Inflammatory macrophage treated with lipopolysaccharide for 4 hours (primary cell): Measurements from ENCODE around the gene SUDS3.

Experiments
- DNase-seq: peaks from one replicate; pipeline ENCODE4 v3.0.0-alpha.2; 2020

Gene SUDS3

DNA sequence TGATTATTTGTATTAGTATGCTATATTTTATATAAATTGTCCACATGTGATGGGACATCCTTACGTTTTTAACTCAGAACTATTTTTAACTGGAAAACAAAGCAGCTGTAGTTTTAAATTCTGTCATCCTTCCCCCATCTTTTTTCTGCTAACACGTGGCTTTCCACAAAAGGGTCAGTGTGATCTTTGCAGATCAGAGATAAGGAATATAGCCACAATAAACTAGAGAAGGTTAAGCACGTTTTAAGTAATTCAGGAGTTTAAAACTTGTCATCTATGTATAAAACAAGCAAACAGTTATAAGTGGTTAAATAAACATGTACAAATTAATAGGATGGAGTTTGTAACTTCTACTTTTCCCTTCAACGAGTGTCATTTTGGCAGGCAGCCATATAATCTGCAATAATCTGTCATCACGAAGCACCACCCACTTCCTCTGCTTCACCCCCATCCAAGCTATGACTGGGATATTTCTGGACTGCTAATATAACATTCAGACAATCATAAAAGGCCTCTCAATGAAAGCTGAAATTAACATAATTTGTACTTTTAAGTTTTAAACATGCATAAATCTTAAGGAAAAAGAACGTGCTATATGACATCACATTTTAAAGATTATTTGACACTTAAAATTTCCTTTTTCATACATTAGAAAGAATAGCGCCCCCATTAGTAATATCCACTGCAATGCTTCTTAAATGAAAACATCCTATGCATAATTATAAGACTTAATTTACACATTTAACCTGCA is 18.9 kb upstream of the SUDS3 start:
- peak; percentile 93 for DNase-seq

DNA sequence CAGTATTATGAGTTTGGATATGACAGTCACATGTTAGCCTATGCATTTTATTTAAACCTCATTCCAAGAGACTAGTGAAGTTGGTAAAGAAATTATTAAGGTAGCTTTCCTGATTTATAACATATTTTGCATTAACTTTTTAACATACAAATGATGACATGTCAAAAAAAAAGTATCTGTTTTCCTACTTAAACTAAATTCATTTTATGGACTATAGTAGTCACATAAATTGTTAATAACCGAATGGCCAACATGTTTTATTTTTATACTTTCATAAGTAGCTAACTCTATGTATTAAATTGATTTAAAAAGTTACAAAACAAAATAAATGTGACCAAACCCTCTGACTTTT is 18.4 kb upstream of the SUDS3 start:
- DNase-seq, result no peak

DNA sequence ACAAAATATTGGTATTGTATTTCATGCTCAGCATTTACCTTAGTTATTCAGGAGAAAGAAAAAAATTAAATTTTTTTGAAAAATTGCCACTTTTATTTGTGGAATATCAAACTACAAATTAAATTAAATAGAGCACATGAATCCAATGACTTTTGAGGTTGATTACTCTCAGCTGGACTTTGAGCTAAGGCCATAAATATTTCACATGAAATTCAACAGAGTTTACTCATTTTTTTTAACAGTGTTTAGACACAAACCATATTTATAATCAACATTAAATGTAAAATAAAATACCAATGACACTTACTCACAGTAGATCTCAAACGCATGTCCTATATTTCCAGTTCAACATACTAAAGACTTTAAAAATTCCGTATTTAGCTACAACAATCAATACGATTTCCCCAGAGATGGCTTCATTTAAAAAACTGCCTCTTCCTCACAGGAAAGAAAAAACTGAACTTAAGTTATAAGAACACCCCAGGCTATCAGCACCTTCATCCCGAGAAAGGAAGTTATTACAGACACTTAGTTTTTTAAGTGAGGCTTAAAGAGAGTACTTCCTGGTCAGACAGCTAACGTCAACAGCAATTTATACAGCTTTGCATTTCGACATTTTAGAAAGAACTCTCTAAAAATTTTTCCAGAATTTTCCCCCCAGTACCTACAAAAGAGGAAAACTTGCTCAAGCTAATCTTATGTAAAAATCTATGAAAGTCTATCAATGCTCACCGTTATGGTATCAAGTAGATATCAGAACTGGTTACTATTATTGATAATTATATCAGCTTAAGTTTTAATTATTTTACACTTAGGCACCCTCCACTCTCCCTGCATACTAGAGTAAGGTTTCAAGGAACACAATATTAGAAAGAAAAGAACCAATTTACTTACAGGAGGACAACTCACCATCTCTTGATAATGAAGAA is 17.5 kb upstream of the SUDS3 start:
- DNase-seq, result peak; percentile 86

DNA sequence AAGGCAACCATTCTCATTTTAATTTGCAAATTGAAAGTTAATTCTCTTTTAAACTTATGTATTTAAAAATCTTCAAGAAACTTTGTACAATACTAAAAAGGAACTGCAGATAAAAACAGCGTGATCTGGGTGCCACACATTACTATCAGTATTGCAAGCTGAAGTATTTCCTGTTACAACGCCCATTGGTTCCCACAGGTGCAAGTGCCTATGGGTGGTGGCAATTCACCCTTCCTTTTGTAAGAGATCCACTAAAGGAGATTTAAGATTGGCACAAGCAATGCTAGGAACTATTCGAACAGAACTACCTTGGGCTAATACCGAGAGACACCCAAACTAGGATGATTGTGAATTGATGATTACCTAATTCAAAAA is 16.8 kb upstream of the SUDS3 start:
- peak; percentile 54 for DNase-seq

DNA sequence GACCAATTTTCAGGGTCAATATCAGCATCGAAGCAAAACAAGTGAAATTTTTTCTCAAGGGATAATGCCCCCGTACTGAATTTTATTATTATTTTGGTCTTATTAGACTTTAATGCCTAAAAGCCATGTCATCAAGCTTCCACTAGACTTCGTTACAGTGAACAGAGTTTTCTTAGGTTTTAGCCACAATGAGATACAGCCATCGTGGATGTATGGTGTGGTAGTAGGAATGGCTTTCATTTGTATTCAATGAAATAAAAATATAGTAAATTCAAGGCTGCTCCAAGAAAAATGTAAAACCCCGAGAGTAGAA is 15.3 kb upstream of the SUDS3 start:
- DNase-seq, result no peak

DNA sequence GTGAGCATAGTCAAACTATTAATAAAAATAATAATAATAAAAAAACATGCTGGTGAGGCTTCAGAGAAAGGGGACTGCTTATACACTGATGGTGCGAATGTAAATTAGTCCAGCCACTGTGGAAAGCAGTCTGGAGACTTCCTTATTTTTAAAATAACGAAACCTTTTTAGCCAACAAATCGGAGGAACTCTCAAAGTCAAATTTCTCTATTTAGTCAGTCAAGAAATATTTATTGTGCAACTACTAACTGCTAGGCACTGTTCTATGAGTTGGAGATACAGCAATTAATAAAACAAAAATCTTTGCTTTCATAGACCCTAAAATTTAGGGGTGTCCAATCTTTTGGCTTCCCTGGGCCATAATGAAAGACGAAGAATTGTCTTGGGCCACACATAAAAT is 14.5 kb upstream of the SUDS3 start:
- peak; percentile 90 for DNase-seq

DNA sequence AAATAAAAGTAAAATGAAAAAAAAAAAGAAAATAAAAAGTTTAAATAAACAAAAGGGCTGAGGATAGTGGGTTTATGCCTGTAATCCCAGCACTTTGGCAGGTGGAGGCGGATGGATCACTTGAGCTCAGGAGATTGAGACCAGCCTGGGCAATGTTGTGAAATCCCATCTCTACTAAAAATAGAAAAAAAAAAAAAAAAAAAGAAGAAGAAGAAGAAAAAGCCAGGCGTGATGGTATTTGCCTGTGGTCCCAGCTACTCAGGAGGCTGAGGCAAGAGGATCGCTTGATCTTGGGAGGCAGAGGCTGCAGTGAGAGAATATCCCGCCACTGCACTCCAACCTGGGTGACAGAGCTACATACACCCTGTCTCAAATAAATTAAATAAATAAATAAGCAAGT is 7.5 kb upstream of the SUDS3 start:
- peak; percentile 37 for DNase-seq

DNA sequence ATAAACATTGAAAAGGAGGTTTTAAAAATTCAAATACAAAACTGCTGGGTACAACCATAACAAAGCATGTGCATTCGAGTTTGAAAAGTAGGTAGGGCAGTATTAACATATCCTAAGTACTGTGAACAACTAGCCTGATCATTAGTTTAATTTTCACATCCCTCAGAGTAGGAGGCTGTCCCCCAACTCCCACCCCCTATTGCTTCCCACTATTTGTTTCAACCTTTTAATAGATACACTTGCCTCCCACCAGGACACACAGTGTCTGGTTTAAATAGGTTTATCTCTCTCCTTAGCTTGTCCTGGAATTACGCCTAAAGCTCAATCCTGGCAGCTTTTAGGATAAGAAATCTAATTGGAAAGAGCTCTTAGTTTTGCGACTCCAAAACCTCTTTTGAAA is 5.8 kb upstream of the SUDS3 start:
- DNase-seq, result no peak

DNA sequence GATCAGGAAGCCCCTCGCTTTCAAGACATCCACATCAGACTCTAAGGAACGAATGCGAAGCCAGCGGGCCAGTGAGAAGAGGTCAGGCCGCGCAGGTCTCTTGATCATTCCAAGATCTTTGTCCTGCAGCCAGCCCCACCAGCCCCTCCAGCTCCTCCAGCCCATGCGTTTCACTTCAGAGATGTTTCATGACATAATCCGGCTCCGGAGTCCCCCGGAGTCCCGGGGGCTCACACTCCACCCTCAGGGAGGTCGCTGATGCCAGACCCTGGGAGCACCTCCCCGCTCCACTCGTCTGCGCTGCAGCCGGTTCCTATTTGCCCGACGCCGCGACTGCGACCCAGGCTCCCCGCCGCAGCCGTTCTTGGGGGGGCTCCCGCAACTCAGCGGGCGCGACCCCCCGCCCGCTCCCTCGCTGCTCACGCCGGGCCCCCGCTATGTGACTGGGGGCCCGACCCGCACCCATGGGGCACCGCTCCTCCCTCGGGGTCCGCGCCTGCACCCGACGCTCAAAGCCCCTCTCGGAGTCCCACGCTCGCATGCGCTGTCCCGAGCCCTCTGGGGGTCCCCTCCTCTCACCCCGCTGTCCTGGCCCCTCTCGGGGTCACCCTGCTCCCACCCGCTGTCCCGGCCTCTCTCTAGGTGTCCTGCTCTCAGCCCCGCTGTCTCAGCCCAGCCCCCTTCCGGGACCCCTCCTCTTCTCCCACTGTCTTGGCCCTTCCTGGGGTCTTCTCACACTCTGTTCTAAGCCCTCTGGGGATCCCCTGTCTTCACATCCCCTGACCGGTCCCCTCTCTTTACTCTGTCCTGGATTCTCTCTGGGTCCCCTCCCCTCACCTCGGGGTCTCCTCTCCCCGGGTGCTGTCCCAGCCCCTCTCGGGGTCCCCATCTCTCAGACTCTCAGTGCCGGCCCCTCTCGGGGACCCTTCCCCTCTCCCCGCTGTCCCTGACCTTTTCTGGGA is 4.8 kb upstream of the SUDS3 start:
- DNase-seq, result no peak

DNA sequence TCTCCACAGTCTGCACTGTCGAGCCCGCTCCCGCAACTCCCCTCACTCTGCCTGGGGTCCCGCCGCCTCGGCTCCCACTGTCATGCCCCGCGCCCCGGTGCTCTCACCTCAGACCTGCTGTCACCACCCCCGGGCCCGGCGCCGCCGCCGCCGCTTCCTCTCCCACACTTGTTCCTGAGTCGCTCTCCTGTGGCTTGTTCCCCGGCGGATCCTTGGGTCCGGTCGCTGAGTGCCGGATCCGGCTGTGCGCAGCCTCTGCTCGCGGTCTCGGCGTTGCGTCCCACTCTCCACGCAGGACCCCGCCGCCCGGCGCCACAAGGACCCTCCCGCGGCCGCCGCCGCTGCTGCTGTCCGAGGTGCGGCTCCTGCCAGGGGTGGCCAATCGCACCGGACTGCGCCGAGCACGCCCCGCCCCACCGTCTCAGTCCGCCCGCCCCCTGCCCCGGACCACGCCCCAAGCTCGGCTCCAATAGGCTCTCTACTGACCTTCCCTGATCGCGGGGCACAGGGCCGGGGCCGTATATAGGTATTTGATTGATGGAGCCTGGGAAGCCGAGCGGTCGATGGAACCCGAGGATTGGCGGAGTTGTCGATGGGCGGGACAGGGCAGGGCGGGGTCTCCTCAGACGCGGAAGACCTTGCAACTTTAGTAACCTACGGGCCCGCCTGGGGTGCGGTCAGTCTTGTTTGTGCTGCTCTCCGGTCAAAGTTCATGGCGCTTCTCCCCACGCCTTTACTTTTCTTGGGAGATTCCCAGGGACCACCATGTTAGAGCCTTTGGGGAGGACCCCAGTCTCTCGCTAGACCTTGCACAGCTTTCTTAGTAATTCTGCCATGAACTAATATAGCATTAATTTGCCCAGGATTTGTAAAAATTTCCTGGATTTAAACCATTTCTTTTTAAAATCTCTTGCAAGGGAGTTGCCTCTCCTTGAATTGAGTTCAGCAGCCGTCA is 3.5 kb upstream of the SUDS3 start, which contains the start of gene TAOK3:
TSS of gene TAOK3 (minus strand) at position 367 of the 955 bp plus-strand sequence. CDS start 117,340 bp downstream, outside the sequence.
- DNase-seq, result peak; percentile 99

DNA sequence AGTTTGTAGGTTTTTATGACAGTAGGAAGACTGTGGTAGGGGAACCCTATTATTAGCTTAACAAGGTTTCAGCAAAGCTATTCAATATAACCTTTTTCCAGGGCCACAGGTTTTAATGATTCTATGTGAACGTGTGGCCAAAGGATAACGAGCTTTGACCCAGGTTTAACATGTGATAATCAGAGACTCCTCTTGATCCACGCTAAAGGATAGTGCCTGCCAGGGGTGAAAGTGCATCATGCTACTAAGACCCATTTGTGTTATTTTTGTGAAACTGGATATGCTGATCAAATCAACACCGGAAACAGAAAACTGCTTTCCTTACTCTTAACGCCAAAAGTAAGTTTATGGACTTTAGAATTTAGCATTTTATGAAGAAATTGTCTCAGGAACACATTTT is 2.7 kb upstream of the SUDS3 start:
- DNase-seq, result no peak

DNA sequence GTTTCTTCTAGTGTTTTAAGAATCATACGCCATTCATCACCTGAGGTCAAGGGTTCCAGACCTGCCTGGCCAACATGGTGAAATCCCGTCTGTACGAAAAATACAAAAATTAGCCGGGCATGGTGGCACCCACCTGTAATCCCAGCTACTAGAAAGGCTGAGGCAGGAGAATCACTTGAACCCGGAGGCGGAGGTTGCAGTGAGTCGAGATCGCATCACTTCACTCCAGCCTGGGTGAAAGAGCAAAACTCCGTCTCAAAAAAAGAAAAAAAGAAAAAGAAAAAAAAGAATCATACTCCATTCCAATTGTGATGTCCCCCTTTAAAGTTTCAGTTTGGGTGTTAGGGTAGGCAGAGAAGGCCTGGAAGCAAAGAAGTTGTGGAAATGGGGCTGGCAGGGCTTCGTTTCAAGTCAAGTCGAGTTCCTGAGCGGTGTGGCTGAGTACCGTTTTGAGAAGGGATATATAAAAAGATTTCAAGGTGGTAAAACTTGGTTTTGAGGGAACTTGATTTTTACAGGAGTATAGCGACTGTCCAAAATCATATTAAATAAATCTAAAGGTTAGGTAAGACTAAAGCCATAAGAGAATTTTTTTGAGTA is 2.1 kb upstream of the SUDS3 start:
- no peak for DNase-seq

DNA sequence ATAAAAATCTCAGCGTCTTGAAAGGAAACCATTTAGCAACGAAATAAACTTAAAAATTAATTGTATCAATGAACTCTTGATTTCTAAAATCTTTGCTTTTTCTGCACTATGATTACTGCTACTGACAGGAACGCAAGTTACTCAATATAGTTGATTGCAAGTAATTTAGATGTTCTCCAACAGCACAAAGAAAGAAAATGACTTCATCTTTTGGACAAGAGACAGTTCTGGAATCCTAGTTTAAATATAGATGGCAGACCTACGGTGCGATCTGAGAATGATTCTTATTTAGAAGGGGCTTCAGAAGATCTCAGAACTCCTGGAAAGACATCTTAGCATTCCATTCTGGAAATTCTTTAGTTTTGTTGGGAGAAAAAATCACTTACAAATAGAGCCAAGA is 1.4 kb upstream of the SUDS3 start:
- DNase-seq, result no peak

DNA sequence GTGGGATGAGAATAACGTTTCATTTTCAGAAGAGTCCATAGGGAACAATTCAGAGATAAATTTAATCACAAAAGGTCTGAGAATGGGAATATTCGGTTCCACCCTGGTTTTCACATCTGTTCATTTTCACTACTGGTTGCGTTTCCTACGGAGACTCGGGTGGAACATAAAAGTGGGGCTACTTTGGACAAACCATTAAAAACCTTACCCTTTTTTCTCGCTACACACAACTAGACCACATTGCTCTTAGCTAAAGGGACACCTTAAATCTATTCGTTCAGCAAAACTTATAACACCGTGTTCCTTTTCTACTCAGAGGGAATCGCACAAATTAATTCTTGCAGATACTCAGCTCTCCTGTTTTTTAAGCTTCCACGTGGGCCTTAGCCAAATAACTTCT is 1.0 kb upstream of the SUDS3 start:
- no peak for DNase-seq

DNA sequence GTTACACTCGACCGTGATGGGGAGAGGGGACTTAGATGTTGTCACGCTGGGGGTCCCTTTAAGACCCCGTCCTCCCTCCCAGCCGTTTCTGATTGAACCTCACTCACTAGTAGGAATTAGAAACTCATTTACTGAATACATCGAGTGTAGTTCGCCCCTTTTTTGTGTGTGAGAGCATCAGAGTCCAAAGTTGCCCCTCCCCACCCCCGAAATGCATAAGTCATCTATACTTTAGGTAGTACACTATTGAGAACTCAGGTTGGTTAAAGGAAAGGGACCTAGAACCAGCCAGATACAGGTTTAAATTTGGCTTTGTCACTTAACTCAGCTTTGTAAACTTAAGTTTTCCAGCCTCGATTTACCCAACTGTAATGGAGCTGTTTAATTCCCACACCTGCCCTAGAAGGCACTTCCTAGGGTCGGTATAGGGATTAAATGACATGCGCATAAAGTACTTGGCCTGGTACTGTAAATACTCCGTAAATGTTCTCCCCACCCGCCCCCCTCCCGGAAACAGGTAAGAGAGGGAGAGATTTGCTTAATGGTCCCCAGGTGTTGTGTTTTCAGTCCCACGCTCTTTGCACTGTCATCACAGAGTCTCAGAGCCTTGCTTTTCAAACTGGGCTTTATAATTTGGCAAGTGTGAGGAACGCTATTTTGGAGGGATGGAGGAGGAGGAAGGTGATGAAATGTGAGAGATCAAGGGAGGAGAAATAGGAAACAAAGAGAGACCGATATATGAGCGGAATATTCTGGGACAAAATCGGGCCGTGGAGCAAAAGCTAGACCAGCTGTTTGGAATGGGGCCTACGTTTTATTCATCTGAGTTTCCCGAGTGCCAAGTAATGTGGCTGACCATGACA is 897 bp downstream of the SUDS3 start:
- no peak for DNase-seq

DNA sequence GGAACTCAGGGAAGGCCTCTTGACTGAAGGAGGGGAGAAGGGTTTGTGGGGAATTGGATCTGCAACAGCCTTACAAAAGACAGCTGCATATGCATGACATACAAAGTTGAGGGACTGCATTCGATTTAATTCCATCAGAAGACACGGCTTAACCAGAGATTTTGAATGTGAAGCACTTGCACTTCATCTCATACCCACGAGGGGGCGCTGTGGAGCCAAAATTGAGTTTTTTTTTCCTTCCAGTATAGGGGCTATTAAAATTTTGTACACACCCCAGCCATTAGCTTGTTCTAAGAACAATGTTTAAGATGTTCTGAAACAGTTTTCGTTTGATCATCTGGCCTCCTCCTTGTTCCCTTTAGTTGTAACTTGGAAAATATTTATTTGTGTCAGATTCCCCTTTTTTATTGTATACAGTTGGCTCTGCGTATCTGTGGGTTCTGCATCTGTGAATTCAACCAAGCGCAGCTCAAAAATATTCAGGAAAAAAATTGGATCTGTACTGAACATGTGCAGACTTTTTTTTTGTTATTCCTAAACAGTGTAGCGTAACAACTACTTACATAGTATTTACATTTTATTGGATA is 1.6 kb downstream of the SUDS3 start:
- peak; percentile 44 for DNase-seq

DNA sequence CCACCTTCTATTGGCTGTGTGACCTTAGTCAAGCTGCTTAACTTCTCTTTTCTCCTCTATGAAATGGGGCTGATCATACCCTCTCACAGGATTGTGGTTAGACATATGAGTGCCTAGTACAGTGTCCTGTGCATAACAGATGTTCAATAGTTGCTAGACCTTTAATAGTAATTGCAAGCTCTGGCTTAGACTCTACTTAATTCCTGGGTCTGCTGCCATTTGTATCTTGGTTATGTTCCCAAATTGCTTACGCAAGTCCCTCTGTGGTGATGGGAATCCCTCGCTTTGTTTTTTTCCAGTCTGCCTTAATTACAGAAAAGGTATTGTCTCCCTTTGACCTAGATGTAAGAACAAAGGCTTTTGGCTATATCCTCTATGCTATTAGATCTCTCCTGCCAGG is 15.1 kb downstream of the SUDS3 start:
- DNase-seq, result no peak

DNA sequence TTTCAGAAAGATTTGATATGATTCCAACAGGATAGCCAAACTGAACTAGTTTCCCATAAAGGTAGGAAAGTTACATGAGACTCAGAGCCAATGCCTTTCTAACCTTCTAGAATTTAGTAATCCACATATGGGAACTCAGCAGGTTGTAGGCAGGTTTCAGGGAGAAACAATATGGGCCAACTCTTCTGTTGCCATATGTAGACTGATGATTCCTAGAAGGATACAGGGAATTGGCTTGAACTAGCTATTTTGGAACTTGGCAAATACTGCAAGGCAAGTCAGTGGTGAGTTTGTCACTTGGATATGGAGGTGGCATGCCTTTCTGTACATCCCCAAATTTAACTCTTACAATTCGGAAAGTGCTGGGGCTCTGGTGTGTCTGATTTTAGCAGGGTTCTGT is 15.5 kb downstream of the SUDS3 start:
- DNase-seq, result no peak

DNA sequence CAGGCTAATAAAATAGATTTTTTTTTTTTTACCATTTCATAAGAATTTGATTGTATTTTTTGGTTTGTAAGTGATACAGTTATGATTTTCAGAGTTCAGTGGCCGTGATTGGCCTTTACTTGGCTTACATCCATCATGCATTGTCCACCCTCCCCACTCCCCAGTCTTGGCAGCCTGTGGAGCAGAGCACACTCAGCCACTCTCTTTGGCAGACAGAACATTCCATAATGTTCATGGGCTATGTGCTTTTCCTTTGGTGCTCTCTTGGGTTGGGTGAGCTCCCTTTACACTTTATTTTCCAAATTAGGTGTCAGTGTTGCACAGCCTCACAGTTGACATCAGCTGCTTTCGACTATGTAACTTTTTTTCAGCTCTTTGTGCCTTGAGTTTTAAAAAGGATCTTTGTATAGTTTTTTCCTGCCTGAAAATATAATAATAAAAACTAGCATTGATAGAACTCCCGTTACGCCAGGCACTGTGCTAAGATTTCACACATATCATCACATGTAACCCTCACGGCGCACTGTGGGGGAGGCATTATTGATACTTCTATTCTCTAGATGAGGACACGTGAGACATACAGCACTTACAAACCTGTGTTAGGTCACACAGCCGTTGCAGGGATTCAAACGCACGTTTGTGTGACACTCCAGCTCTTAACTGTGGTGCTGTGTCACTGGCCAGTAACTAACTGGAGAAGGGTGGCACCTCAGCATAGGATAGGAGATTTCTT is 21.5 kb downstream of the SUDS3 start:
- no peak for DNase-seq
